Measurements from ENCODE around the gene ST8SIA1. TPM values are rescaled to one million over a fixed set of nuclear protein-coding genes. Genes with fewer than 3 reads are reported as not detected.

ST8SIA1 gene
- total and polyA plus RNA-seq, 2 experiments from 2014 or later, result 5.3 to 10.1 TPM

DNA sequence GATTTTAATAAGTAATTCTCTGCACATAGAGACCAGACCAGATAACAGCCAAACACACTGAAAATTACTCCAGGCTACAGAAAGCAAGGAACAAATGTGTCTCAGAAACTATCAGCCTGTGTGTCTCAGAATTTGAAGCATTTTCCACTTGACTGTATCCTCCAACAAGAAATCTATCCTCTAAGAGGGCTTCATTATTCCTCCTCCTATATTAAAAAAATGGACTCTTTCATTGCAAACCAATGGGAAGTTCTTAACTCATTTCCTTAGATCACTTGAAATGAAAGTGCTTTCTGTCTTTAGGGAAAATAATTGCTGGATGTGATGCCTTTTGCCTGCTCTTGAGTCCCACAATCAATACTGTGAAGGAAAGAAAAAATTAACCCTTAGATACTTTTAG, 2.3 kb downstream of the ST8SIA1 start:
- Histone ChIP-seq H3K4me3 (no peak overlapping the region), H3K36me3 (no peaks in the 10 kb centered on the region), H3K27ac (no peak overlapping the region), H3K9me3 (ENCODE audit: low read depth) (no peaks in the 10 kb centered on the region), H3K27me3 (no peaks in the 10 kb centered on the region), H3K4me1 (ENCODE audit: low read depth) (peaks cover 11% of the 10 kb centered on the region)
- TF ChIP-seq, protein P1, sequence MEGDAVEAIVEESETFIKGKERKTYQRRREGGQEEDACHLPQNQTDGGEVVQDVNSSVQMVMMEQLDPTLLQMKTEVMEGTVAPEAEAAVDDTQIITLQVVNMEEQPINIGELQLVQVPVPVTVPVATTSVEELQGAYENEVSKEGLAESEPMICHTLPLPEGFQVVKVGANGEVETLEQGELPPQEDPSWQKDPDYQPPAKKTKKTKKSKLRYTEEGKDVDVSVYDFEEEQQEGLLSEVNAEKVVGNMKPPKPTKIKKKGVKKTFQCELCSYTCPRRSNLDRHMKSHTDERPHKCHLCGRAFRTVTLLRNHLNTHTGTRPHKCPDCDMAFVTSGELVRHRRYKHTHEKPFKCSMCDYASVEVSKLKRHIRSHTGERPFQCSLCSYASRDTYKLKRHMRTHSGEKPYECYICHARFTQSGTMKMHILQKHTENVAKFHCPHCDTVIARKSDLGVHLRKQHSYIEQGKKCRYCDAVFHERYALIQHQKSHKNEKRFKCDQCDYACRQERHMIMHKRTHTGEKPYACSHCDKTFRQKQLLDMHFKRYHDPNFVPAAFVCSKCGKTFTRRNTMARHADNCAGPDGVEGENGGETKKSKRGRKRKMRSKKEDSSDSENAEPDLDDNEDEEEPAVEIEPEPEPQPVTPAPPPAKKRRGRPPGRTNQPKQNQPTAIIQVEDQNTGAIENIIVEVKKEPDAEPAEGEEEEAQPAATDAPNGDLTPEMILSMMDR (IDR thresholded peaks at IDR 0.05; ENCODE audit: low read depth, low read length), result no peak
- DNase-seq (ENCODE audit: low read depth in 1 of 2, low spot score in 1 of 2), result no peak

DNA sequence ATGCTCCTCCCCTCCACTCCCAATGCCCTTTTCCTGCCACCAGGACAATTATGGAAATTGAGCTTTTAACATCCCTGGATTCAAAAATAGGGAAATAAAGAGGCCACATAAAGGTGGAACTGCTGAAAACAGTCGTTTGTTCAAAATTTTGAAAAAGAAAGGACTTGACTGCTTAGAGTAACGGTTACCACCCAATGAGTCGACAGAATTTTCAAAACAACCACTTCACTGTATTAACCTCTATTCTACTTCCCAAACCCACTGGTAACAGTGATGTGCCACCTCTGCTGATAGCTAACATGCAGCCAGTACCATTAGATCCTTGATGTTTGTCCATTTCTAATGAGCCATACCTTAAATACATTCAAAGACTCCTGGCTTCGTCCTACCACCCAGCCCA, 4.9 kb downstream of the ST8SIA1 start:
- TF ChIP-seq, protein P1 (IDR thresholded peaks at IDR 0.05; ENCODE audit: low read depth, low read length), result no peak
- DNase-seq (ENCODE audit: low read depth in 1 of 2, low spot score in 1 of 2), result no peak
- Histone ChIP-seq H3K4me3 (no peak overlapping the region), H3K27me3 (no peaks in the 10 kb centered on the region), H3K27ac (no peak overlapping the region), H3K9me3 (ENCODE audit: low read depth) (no peaks in the 10 kb centered on the region), H3K36me3 (no peaks in the 10 kb centered on the region), H3K4me1 (ENCODE audit: low read depth) (peaks cover 11% of the 10 kb centered on the region)

DNA sequence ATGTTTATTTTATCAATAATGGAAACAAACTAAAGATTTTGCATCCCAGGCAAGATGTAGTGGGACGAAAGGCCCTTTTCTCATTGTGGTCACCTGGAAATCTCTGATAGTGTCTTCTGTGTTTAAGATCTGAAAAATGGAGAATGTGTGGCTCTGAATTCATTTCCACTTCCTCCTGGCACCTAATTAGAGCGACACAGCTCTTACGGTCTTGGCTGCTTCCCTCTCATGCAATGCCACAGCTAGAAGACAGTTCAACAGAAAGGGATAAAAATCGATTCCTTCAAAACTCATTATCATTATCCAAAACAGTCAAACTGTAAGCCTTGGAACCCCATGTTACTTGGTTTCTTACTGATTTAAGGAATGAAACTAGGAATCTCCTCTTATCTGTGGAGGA, 9.3 kb downstream of the ST8SIA1 start:
- H3K27ac ChIP-seq, result no peak overlapping the region
- TF ChIP-seq, protein P1 (IDR thresholded peaks at IDR 0.05; ENCODE audit: low read depth, low read length), result no peak
- no peaks in the 10 kb centered on the region for H3K36me3 ChIP-seq
- H3K27me3 ChIP-seq, result no peaks in the 10 kb centered on the region
- no peak for DNase-seq (ENCODE audit: low read depth in 1 of 2, low spot score in 1 of 2)
- H3K9me3 ChIP-seq (ENCODE audit: low read depth), result no peaks in the 10 kb centered on the region
- no peak overlapping the region for H3K4me3 ChIP-seq
- peaks cover 4% of the 10 kb centered on the region for H3K4me1 ChIP-seq (ENCODE audit: low read depth)

DNA sequence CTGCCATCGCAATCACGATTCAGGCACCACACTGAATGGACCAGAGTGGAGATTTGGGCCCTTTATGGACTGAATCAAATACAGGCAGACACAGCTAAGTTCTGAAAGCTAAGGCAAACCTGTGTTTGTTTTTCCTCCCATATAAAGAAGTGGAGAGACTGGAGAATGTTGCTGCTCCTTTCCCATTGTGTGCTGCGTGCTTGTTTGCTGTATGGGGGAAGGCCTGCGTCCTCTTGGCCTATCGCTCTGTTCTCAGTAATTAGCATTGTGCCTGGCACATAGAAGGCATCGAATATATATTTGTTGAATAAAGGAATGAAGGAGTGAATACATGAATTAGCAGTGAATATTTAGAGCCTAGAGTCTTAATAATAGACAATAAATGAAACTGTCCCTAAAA, 12.4 kb downstream of the ST8SIA1 start:
- peak overlapping the region; percentile 46 for H3K27ac ChIP-seq
- no peaks in the 10 kb centered on the region for H3K9me3 ChIP-seq (ENCODE audit: low read depth)
- TF ChIP-seq, protein P1 (IDR thresholded peaks at IDR 0.05; ENCODE audit: low read depth, low read length), result no peak
- no peak for DNase-seq (ENCODE audit: low read depth in 1 of 2, low spot score in 1 of 2)
- no peak overlapping the region for H3K4me3 ChIP-seq
- no peaks in the 10 kb centered on the region for H3K36me3 ChIP-seq
- H3K27me3 ChIP-seq, result no peaks in the 10 kb centered on the region
- peaks cover 4% of the 10 kb centered on the region for H3K4me1 ChIP-seq (ENCODE audit: low read depth)

DNA sequence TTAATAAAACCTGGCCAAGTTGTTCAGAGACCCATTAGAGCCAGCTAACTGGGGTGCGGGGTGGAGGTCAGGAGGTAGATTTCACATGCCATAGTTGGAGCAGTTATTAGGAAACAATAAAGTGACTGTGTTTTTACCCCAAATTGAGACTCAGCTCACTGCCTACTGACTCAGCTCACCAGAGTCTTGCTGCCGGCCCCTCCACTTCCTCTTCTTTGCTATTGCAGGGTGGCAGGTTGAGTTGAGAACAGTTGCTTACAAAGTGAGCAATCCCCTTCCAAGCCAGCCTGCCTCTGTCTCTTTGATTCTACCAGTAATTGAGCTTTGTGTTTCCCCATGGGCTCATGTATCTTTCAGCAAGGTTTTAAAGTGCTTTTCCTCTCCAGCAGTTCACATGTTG, 12.9 kb downstream of the ST8SIA1 start:
- TF ChIP-seq, protein P1 (IDR thresholded peaks at IDR 0.05; ENCODE audit: low read depth, low read length), result no peak
- no peaks in the 10 kb centered on the region for H3K27me3 ChIP-seq
- H3K27ac ChIP-seq, result peak overlapping the region; percentile 46
- no peaks in the 10 kb centered on the region for H3K36me3 ChIP-seq
- H3K4me3 ChIP-seq, result no peak overlapping the region
- DNase-seq (ENCODE audit: low read depth in 1 of 2, low spot score in 1 of 2), result peak; percentile 17 to 42
- peaks cover 4% of the 10 kb centered on the region for H3K4me1 ChIP-seq (ENCODE audit: low read depth)
- H3K9me3 ChIP-seq (ENCODE audit: low read depth), result no peaks in the 10 kb centered on the region
